IPS-NIHi7 (cell line): Measurements from ENCODE around the gene COL4A2.

ENCODE experiments used
- DNase-seq: peaks from one replicate; pipeline ENCODE4 v3.0.0; 2012; ENCODE audit warnings: mixed read lengths; ENCODE audit errors: extremely low spot score

The COL4A2 gene

DNA sequence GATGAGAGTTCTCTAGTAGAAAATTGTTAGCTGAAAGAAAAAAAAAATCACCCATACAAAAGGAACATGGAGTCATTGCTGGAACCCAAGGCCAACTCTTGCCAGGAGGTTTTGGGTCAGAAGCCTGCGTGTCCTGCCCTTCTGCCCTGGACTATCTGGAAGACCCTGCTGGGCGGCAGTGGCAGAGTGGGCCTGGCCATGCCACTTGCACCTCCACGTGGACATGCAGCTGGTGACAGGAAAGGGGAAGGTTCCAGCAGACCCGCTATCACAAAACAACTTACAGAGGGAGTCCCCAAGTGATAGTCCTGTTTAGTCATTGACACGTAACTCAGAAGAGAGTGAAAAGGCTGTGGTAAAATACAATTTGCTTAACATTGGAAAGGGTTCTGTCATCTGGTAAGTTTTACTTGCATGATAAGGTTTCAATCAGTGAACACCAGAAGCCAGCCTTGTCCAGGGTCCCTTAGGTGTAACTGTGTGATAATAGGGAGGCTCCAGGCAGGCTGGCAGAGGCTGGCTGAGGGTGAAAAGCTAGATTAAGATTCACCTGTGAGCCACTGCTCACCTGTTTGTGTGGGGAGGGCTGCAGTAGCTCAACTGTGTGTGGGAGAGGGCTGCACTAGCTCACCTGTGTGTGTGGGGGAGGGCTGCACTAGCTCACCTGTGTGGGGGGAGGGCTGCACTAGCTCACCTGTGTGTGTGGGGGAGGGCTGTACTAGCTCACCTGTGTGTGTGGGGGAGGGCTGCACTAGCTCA, 47.8 kb downstream of the COL4A2 start:
- no peak for DNase-seq

DNA sequence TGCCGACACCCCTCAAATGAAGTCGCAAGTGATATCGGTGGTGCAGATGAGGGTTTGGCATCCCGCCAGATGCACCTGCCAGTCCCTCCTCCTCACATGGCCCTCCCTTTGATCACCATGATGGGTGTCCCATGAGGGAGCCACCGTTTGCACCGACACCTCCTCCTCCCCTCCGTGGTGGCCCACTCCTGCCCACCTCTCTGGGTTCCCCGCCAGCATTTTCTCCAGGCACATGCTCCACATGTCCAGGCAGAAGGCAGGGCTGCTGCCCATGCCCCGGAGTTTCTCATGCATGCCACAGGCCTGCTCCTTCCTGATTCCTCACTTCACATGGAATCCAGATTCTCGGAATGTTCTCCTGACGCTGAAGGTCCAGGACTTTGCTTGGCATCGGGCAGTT, 49.3 kb downstream of the COL4A2 start:
- DNase-seq, result no peak

DNA sequence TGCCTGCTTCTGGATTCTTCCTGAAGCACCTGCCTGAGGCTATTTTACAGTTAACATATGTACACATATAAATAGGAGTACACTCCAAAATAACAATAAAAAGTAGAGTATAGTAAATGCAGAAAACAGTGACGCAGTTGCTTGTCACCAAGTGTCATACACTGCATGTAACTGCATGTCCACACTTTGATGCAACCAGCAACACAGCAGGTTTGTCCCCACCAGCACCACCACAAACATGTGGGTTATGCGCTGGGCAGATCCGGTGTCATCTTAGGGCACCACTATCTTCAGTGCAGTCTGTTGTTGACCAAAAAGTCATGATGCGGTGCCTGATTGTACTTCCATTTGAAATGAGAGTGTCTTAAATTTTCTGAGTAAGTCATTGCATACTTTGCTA, 51.3 kb downstream of the COL4A2 start:
- DNase-seq, result no peak

DNA sequence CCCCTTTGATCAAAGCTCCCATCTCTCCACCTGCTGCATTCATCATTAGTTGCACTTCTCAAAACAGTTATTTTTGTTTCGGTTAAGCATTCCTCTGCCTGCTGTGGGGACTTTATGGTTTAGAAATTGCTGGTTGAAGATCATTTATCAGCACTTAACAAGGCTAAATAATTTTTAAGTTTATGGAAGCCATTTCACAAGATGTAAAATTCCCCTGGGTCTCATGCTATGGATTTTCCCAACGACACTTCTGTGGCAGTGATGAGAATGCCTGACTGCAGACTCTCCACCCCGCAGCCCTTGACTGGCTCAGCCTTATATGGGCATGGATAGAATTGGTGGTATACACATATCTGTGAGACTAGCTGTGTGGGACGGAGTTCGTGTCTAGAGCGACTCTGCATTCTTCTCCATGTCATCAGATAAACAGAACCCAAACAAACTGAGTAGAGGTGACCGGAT, 52.8 kb downstream of the COL4A2 start:
- no peak for DNase-seq

DNA sequence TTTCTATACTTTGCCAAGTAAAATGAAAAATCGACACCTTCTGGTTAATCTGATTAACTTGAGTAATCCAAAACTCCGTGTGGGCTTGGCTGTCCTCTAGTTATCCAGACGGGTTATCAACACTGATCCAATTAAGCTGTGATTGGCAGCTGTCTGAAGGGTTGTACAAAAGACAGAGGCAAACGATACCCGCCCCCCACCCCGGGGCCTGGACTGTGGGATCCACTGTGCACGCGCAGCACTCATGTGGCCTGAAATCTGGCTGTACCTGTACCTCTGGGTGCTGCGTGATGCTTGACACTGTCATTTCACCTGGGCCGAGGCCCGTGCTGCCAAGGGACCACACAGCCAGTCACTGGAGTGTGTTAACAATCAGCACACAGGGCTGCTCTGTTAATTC, 53.5 kb downstream of the COL4A2 start:
- DNase-seq, result no peak

DNA sequence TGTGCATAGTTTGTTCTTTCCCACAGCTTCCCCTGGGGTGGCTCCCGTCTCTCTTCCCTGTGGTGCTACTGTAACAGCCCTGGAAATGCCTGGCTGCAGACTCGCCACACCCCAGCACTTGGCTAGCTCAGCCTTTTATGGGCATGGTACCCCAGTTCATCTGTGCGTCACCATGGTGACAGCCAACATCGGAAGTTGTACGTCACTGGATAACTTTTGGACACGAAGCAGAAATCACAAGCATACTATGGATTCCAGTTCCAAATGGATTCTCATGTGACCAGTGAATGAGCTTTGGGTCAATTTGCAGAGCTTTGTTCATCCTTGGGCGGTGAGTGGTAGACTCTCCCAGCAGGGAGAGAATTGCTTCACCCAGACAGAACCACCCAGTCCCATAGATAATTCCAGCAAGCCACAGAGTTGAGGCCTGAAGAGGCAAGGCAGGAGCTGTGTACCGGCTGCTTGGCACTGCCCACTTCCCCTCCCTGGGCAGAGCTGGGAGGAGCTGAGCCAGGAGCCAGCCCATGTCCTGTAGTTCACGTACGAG, 54.4 kb downstream of the COL4A2 start:
- no peak for DNase-seq

DNA sequence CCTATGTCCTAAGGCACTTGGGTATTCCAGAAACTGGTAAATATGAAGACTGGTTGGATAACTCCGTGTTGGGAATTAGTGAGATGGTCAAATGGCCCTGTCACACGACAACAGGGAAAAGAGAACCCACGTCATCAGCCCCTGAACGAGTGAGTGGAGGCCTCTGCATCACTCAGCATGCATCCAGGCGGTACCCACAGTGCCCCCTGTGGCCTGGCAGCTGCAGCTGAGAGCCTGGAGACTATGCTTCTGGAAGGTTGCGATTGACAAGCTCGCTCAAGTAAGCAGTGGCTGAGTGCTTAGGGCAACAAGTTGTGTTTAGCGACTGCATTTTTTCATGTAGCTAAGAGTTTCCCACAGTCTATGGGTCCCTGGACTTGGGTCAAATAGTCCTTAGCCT, 55.9 kb downstream of the COL4A2 start:
- DNase-seq, result peak; percentile 69

DNA sequence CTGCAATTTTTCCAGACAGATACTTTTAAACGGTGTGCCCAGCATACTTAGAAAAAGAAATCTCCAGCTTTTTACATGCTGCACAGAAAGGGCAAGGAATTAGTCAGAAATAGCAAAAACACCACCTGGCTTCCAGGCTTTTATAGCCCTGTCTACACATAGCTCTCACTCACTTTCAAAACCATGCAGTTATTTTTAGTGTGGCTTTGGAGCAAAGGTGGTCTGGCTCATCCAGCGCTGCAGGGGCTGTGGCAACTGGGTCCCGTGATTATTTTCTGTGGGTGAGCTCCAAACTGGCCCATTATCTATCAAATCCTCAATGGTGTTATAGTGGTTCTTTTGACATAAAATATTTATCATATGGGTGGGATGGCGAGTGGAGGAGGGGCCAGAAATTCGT, 57.0 kb downstream of the COL4A2 start:
- no peak for DNase-seq

DNA sequence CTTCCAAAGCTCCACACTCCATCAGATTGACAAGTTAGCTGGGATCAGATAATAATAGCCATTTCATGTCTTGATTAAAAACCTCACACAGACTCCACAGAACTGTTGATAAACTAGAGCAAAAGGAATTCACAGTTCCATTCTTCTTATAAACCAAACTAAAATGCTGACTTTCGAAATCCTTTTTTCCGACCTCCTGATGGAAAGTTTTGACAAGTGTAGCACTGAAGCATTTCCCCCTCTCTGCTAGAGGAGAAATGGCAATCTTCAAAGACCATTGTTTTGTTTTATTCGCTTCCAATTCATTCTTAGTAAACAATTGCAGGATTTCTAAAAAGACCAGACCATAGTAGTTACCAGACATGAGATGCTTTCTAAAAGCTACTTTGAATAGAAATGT, 58.8 kb downstream of the COL4A2 start:
- no peak for DNase-seq

DNA sequence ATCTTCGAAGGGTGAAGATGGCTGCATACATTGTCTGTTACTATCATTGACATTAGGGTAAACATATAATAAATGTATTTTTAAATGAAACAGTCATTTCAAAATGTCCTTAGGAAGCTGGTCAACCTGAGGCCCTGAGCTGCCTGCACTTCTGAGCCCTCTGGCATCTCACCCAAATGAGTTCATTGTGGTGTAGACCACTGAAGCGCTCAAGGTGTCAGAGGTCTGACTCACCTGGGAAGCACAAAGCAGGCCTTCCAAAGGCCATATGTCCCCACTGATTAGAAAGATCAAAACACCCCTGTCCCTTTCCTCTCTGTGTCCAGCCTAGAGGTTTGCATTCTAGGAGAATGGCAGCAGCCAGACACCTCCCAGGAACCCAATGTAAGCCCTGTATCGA, 59.6 kb downstream of the COL4A2 start:
- DNase-seq, result no peak

DNA sequence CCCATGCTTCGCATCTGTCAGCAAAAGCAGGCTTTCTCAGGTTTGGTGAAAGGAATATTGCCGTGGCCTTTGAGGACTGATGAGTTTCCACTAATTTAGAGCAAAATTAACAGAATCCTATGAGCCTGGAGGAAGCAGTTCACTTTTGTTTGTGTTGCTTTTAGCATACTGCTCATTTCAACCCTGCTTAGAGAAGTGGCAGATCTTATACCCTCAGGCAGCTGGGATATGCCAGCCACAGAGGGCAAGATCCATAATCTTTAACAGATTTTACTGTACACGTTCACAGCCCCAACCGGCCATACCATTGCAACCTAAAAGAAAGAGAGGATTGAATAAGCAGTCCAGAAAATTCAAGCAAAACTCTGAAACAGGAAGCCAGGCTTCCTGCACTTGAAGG, 60.5 kb downstream of the COL4A2 start:
- no peak for DNase-seq

DNA sequence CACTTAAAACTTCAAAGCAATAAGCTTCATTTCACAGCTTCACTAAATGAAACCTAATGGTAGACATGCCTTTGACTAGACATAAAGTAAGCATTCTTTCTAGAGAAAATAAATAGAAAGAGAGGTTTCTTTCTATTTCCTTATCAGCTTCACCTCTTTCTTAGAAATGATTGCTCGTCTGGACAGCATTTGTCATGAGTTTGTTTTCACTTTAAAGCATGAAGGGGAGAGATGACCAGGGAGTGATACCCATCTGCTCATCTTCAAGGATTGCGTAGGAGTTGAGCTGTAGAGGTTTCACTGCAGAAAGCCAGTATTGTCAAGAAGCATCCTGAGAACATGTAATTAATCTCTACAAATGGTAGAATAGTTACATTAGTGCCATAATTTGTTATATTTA, 61.3 kb downstream of the COL4A2 start:
- no peak for DNase-seq

DNA sequence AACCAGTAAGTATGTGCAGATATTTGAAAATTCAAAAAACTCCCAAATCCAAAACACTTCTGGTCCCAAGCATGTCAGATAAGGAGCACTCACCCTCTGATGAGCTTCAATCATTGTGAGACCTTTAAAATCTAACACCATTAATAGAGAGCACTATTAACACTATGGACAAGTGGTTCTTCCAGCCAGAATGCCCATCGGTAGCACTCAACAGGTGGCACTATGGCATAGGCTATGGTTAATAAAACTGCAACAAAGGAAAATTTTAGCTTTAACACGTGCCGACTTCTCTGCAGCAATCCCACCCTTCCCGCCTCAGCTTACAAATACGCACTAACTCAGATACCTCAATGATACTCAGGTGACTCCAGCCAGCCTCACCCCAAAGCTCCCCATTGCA, 62.3 kb downstream of the COL4A2 start:
- no peak for DNase-seq

DNA sequence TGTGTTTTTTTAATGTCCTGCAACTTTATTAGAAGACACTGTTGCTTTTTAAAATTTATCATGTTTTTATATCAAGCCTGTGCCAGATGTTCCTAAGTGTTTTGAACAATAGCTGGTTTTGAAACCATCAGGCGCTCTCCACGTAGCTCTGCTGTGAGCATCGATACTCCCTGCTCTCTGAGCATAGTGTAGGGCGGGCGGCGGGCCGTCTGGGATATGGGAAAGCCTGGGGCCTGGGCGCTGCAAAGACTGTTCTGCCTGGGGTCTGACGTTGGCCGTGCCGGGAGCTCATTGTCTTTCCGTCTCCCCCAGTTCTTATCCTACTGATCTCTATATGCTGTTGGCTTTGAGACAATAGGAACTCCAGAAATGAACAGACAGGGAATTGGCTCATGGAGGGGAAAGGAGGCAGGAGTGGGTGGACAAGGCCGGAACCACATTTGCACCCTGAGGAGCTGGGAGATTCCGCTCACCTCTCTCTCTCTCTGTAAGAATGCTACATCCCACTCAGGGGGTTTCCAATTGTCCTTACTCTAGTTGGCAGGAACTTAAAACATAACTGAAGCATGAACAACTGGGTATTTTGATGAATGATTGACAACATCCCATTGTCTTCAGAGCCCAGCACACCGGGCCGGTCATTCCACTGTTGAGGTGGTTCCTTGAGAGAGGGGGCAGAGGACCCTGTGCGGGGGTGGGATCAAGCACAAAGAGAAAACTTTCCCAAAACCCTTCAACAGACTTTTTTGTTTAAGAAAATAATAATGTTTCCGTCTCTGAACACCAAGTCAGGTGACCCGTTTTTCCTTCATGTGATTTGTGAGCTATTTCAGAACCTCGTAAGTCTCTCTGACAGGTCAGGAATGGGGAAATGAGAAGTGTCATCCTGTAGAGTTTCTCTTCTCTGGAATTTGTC, 64.7 kb downstream of the COL4A2 start:
- DNase-seq, result no peak

DNA sequence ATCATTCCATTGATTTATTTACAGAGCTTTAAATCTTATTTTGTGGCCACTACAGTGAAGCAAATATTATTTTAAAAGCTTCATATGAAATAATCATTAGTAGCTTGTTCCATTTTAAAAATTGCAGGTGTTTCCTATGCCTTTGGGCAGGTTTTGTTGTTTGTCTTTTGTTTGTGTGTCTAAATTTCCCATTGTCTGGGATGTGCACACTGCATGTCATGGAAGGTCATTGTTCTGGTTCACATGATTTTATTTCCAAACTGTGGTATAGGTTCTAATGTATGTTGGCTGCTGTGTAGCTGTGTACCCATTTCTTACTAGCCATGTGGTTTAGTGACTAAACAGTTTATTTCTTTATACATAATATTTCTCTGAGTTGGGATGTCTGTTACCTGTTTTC, 65.6 kb downstream of the COL4A2 start:
- no peak for DNase-seq

DNA sequence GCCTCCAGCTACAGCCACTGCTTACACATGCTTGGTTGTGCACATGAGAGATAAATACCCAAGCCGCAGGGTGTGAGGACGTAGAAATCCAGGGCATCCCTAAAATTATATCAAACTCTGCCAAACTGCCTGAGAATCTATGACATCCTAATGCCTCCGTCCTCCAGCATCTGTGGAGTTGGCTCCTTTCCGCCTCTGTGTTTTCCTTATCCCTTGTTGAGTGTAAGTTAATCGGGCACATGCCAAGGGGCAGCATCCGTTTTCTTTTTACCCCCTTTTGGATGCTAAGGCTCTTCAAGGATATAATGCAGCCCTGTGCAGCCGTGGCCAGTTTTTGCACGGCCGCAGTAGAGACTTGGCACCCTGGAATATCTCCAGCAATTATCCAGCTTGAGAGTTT, 66.5 kb downstream of the COL4A2 start:
- no peak for DNase-seq

DNA sequence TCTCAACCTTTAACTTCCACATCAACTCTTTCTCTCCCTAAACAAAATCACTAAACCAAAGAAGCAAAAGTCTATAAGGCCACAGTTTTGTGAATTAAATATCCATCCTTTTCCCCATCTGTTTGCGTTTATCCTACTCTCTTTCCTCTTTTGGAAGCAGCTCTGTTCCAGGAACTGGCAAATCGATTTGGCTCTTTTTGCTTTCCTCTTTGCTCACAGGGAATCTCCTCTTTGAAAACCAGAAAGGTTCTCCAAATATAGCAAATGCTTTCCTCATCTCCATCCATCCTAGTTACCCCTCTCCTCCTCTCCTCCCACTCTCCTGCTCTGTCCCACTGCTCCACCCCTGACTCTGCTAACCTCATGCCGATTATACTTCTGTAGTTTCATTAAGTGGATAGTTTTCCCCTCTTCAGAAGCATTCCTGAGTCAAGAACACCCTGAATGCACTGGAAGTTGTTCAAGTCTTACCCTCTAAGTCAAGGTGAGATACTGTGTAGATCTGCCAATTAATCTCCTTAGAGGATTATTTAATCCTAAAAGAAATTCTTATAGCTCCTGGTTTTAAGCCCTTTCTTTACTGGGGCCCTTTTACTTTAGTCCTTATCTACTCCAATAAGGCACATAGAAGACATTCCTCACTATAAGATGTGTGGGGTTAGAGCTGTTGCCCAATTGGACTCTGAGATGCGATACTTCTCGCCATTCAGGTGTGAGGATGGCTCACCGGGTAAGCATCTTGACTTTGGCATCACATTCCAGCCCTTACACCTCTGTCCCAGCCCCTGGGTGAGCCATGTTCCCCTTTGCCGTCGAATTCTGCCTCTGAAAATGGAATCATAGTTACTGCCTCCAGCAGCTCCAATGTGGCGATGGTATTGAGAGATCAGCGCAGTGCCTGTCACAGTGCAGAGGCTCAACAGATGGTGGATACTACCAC, 67.6 kb downstream of the COL4A2 start:
- no peak for DNase-seq

DNA sequence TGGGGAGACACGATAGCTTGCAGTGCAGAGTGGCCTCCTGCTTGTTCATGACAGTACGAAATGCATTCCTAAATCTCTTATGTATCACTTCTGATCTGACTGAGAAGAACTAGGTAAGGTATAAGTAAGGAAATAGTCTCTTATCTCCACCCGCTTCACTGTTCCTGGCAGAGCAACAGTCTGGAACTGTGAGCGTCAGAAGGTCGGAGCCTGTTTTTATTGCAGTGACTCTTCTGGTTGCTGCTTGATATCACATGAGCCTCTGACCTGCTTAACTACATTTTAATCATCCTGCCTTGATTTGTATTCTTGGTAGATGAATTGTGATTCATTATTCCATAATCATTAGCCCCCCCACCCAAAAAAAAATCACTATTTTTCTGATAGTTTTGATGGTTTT, 69.0 kb downstream of the COL4A2 start:
- no peak for DNase-seq

DNA sequence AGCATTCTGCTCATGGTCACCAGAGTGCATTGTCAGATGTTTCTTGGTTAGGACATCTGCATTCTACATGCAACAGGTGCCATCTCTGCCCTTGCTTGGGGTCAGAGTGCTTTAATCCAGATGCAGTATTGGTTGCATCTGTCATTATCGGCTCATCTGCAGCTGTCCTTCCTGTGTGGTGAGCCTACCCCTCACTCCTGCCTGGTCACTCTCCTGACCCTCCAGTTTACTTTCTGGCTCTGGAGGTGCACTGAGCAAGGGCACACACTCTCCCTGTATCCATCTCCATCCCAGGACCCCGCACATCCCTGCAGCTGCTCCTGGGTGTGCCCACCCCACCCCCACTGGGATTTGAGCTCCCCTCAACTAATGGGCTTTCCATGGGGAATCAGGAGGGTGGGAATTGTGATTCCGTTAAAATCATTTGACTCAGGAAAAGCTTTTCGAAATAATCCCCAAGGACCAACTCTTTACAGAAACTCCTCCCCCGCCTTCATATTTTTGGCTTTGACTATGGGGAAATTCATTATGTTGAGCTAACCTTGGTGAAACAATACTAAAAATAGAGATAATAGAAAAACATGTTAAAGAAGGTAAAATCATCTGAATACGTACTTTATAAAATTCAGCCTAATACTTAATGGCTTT, 70.2 kb downstream of the COL4A2 start:
- DNase-seq, result no peak

DNA sequence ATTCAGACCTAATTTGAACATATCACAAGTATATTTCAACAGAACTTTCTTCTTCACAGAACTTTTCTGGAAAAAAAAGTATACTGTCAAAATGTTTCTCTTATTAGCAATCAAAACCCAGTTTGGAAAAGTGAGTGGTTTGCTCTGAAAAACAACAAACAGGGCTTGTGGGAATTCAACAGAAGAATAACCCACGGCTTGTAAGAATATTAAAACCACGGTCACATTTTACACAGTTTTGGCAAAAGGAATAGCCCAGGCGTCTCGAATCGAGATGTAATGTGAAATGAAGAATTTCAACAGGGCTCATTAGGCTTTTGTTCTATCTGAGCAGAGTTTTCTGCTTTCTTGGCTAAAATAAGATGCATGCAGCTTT, 70.7 kb downstream of the COL4A2 start:
- DNase-seq, result no peak

DNA sequence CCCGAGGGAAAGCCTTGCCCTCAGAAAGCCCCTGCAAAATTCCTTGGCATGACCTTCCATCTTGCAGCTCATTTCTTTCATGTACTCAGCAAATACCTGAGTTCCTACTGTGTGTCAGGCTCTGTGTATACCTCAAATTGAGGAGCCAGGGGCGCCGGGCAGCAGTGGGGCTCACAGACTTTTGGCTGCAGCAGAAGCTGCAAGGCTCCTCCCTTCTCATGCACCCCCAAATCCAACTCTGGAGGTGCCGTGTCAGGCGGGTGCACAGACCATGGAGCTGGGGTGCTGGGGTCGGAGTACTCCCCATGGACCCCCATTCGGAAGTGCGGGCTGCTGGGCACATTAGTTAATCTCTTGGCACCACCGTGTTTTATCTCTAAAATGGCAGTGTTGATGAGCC, 72.3 kb downstream of the COL4A2 start:
- no peak for DNase-seq
